HG02840 (cell line): ENCODE data around the gene NR3C2.
"Not testable (repeated sequence)": the region's sequence is repeated elsewhere in the genome, so short reads cannot be mapped to it uniquely, and the experiment has no call there.

Source experiments
- ATAC-seq: cut with Tn5 transposase; IDR thresholded peaks from one replicate; pipeline ENCODE4 v1.9.1; 2021; ENCODE audit warnings: mild to moderate bottlenecking, moderate library complexity, moderate number of reproducible peaks; ENCODE audit not compliant: unreplicated experiment, low FRiP score

Gene NR3C2

GRCh38 chr4:148187454-148188222 lies 254.6 kb downstream of the NR3C2 start:
- not testable (repeated sequence) for ATAC-seq

- ATAC-seq = no peak
These were observed 257.3 kb downstream of the NR3C2 start for GRCh38 chr4:148184922-148185321.

GRCh38 chr4:148182230-148182911 lies 259.8 kb downstream of the NR3C2 start:
- ATAC-seq = no peak

- no peak for ATAC-seq
These were observed 268.7 kb downstream of the NR3C2 start for GRCh38 chr4:148173397-148174017.

- ATAC-seq = no peak
These were observed 270.6 kb downstream of the NR3C2 start for GRCh38 chr4:148171596-148171995.

- no peak for ATAC-seq
These were observed 271.5 kb downstream of the NR3C2 start for GRCh38 chr4:148170408-148171365.

- no peak for ATAC-seq
These were observed 276.1 kb downstream of the NR3C2 start for GRCh38 chr4:148166132-148166591.

- no peak for ATAC-seq
These were observed 277.7 kb downstream of the NR3C2 start for GRCh38 chr4:148164557-148164956.

- ATAC-seq = no peak
These were observed 279.2 kb downstream of the NR3C2 start for GRCh38 chr4:148162991-148163390.

GRCh38 chr4:148162519-148162918 lies 279.7 kb downstream of the NR3C2 start:
- no peak for ATAC-seq

- ATAC-seq = no peak
These were observed 280.6 kb downstream of the NR3C2 start for GRCh38 chr4:148161601-148162000.

- no peak for ATAC-seq
These were observed 282.4 kb downstream of the NR3C2 start for GRCh38 chr4:148159793-148160192.

- ATAC-seq = no peak
These were observed 287.4 kb downstream of the NR3C2 start for GRCh38 chr4:148154769-148155168.

- no peak for ATAC-seq
These were observed 289.2 kb downstream of the NR3C2 start for GRCh38 chr4:148152868-148153625.

GRCh38 chr4:148151806-148152205 lies 290.4 kb downstream of the NR3C2 start:
- no peak for ATAC-seq

- ATAC-seq = no peak
These were observed 296.7 kb downstream of the NR3C2 start for GRCh38 chr4:148145475-148145874.

- ATAC-seq = no peak
These were observed 299.0 kb downstream of the NR3C2 start for GRCh38 chr4:148143174-148143573.

- no peak for ATAC-seq
These were observed 300.7 kb downstream of the NR3C2 start for GRCh38 chr4:148141501-148141900.

- ATAC-seq = no peak
These were observed 315.4 kb downstream of the NR3C2 start for GRCh38 chr4:148126825-148127224.

GRCh38 chr4:148124512-148124911 lies 317.7 kb downstream of the NR3C2 start:
- no peak for ATAC-seq
